SK-MEL-5 (cell line): ENCODE measurements around the gene RPS15. TPM values are rescaled to one million over a fixed set of nuclear protein-coding genes. Genes with fewer than 3 reads are reported as not detected.

Source experiments
- DNase-seq: peaks from one replicate; pipeline ENCODE4 v3.0.0-alpha.2; 2016; ENCODE audit warnings: low read depth, low spot score
- in situ Hi-C: cut with HindIII; loops from 2 replicates; pipeline ENCODE4 v1.10.0; 2016; ENCODE audit warnings: low sequenced_read_pairs, high pct_unique_total_duplicates, low pct_unique_long_range_greater_than_20kb
- total RNA-seq: library from RNA; depleted of rRNA; stranded (reverse); fragments of >200 nt; shearing (Covaris generic); gene quantifications from 2 replicates; pipeline ENCODE4 v1.2.3, GENCODE V29; 2014

The RPS15 gene
- total RNA-seq, 1 experiment from 2014 or later, result 1,363 TPM

GRCh38 chr19:1445185-1445931, 7.2 kb downstream of the RPS15 start:
- DNase-seq, result peak; percentile 62

GRCh38 chr19:1445932-1446712, 7.9 kb downstream of the RPS15 start:
- DNase-seq, result peak; percentile 42
- in situ Hi-C loops, result no loop called here

More at GRCh38 chr19:1445185-1445931, 7.2 kb downstream of the RPS15 start:
- in situ Hi-C loops, result no loop called here

- DNase-seq, result no peak
- in situ Hi-C loops, result no loop called here
Measured at GRCh38 chr19:1446713-1447481, 8.7 kb downstream of the RPS15 start.

GRCh38 chr19:1447504-1447903, 9.3 kb downstream of the RPS15 start:
- in situ Hi-C loops, result no loop called here
- no peak for DNase-seq

- DNase-seq, result no peak
- in situ Hi-C loops, result no loop called here
Measured at GRCh38 chr19:1447944-1448343, 9.7 kb downstream of the RPS15 start.

DNA sequence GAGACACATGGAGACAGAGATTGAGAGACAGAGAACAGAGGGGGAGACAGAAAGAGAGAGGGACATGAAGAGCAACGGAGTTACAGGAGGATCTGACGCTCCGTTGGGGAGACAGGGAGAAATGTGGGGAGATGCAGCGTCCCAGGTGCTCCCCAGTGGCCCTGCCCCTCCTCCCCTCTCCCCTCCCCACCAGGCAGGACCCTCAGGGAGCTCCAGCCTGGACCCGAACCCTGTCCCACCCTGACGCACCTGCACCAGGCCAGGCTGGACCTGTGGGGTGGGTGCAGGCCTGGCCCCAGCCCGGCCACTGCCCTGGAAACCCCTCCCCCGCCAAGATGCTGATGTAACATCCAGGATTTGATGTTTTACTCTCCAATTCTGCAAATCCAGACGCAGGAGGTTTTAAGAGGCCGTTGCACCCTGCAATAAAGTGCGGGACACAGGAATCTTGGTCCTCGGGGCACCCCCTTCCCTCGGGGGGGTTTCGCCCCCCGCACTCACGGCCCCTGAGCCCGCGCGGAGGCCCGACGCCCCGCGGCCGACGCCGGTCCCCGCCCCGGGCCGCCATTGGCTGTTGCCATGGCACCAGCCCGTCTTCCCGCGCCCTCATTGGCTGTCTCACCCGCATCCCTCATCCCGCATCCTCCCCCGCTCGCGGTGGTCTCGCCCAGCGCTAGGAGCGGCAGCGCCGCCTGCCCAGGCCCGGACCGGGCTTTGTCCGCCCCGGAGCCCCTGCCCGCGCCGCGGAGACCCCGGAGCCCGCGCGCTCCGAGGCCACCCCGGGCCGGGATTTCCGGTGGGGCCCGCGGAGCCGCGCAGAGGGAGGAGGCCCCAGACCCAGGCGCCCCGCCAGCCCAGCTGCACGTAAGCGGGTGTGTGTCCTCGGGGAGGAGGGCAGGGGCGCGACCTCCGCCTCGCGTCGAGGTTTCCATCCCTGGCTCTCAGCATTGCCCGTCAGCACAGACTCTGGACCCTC, 11.6 kb downstream of the RPS15 start, which contains the start of gene APC2:
Gene APC2 (plus strand): TSS at position 655 of the 976 bp plus-strand sequence. CDS start 2,881 bp downstream, outside the sequence.
- DNase-seq, result peak; percentile 55

GRCh38 chr19:1450735-1451731, 12.8 kb downstream of the RPS15 start:
- no peak for DNase-seq
- in situ Hi-C loops, result no loop called here

More for the DNA sequence above, 11.6 kb downstream of the RPS15 start, which contains the start of gene APC2:
- in situ Hi-C loops, result no loop called here

DNA sequence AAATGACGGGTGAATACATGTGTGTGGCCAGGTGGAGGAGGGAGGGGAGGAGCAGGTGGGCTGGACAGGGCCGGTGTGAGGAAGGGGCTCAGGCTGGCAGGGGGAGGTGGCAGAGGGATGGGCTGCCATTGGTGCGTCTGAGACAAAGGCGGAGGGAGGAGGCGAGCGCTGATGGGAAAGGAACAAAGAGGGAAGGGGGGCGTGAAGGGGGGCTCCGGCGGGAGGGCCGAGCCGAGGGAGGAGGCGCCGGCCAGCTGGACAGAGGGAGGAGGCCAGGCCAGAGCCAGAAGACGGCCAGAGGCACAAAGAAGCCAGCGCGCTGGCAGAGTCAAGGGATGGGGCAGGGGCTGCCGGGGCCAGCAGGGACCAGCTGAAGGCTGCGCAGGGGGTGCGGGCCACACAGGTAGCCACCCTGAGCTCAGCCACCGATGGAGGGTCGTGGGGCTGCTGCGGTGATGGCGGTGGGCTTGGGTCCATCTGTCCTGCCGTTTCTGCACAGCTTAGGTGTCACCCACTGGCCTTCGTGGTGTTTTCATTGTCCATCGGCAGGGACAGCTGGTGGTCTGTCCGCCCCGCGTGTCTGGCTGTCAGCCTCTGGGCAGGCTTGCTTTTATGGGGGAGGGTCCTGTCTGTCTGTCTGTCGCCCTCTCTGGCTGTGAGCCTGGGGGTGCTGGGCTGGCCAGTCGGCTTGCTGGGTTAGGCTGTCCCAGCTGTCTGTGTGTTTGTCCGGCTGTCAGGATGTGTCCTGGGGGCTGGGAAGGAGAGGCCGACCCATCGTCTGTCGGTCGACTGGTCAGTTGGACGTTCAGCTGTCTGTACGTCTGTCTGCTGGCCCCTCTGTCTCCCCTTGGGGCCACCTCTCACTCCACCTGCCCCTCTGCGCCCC, 14.0 kb downstream of the RPS15 start:
- in situ Hi-C loops, result no loop called here
- DNase-seq, result no peak

DNA sequence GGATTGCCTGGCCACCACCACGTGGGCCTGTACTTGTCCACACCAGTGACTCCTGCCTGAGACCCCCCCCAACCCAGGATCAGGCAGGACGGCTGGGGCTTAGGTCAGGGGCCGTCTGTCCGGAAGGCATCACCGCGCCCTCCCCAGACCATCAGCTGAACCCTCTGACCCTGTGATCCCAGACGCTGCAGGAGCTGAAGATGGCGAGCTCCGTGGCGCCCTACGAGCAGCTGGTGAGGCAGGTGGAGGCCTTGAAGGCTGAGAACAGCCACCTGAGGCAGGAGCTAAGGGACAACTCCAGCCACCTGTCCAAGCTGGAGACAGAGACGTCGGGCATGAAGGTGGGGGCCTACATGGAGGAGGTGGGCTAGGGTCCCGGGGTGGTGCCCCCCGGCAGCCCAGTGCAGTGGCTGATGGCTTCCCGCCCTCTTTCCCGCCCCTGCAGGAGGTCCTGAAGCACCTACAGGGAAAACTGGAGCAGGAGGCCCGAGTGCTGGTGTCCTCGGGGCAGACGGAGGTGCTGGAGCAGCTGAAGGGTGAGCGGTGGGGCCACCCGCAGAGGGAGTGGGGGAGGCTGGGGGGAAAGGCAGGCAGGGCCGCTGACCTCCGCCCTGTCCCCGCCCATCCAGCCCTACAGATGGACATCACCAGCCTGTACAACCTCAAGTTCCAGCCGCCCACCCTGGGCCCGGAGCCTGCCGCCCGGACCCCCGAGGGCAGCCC, 14.8 kb downstream of the RPS15 start:
- in situ Hi-C loops, result no loop called here
- DNase-seq, result no peak

DNA sequence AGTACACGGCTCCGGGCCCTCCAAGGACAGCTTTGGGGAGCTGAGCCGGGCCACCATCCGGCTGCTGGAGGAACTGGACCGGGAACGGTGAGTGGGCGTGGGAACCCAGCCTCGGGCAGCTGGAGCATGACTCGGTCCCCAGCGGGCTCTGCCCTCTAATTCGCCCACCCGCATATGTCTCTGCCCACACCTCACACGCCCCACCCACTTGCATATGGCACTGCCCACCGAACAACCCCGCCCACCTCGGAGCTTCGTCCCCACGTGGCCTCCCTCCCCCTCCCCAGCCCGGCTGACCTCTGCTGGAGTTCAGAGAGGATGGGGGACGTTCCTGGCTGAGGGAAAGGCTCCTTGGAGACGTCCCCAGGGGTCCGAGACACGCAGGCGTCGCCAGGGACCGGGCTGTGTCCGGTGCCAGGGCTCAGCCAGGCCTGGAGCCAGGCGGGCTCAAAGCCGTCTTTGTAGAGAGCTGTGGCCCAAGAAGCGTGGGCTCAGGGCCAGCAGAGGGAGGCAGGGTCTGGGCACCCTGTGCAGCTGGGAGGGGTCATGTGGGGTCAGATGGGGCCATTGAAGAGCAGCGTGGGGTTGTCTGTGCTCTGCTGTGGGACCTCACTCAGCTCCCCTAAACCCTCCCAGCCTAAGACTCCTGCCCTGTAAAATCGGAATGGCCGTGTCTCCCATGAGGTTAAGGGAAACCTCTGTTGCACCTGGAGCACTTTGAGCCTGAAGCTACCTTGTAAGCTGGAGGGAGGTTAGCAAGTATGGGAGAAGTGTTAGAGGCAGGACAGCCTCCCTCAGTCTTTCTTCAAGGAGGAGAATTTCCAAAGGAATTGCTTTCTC, 15.5 kb downstream of the RPS15 start:
- peak; percentile 78 for DNase-seq
- in situ Hi-C loops, result no loop called here

- no peak for DNase-seq
- in situ Hi-C loops, result no loop called here
Measured at GRCh38 chr19:1455002-1455335, 16.8 kb downstream of the RPS15 start.

DNA sequence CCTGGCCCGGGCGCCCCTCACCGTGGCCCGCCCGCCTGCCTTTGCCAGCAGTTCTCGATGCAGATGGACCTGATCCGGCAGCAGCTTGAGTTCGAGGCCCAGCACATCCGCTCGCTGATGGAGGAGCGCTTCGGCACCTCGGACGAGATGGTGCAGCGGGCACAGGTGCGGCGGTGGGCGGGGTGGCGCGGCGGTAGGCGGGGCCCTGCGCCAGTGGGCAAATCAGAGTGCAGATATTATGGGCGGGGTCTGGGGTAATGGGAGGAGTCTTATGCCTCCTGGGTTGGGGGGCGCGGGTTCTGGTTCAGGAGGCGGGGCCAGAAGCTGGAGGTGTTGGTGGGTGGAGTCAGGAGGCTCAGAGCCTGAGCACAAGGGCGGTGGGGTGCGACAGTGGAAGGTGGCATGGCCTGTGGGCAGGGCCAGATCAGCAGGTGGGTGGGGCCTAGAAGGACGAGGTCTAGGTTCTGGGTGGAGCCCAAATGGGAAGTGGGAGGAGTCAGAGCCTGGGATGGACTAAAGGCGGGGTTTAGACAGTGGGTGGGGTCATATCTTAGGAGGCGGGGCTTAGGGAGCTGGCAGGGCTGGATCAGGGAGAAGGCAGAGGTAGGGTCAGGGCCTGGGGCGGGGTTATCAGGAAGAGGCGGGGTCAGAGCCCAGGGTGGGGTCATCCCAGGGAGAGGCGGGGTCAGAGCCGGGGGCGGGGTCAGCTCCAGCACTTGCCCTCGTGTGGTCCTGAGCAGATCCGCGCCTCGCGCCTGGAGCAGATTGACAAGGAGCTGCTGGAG, 17.3 kb downstream of the RPS15 start:
- in situ Hi-C loops, result no loop called here
- DNase-seq, result peak; percentile 79
